ENCODE results near the gene OXER1.

Gene OXER1

GRCh38 chr2:42793334-42794270 is 29.7 kb upstream of the OXER1 start:
- DNase-seq = peak; percentile 41

GRCh38 chr2:42792583-42793333 is 28.8 kb upstream of the OXER1 start, which contains the start of gene HAAO:
Gene HAAO (minus strand): TSS chr2:42792583. CDS start chr2:42792536, 47 bp downstream.
- peak; percentile 21 for DNase-seq

GRCh38 chr2:42792087-42792582 is 28.2 kb upstream of the OXER1 start:
- no peak for DNase-seq

- DNase-seq = no peak
Measured at GRCh38 chr2:42791606-42792005, 27.7 kb upstream of the OXER1 start.

GRCh38 chr2:42789751-42790150 is 25.8 kb upstream of the OXER1 start:
- DNase-seq = no peak

- no peak for DNase-seq
Measured at GRCh38 chr2:42788882-42789281, 24.9 kb upstream of the OXER1 start.

GRCh38 chr2:42788478-42788793 is 24.5 kb upstream of the OXER1 start:
- no peak for DNase-seq

- DNase-seq = no peak
Measured at GRCh38 chr2:42787788-42788477, 24.0 kb upstream of the OXER1 start.

GRCh38 chr2:42787424-42787787 is 23.5 kb upstream of the OXER1 start:
- DNase-seq = no peak

- DNase-seq = no peak
Measured at GRCh38 chr2:42786561-42787345, 22.8 kb upstream of the OXER1 start.

GRCh38 chr2:42784204-42784880 is 20.4 kb upstream of the OXER1 start:
- DNase-seq = no peak

GRCh38 chr2:42783511-42783910 is 19.6 kb upstream of the OXER1 start:
- DNase-seq = no peak

GRCh38 chr2:42781181-42781580 is 17.2 kb upstream of the OXER1 start:
- no peak for DNase-seq

GRCh38 chr2:42777883-42778805 is 14.2 kb upstream of the OXER1 start:
- no peak for DNase-seq

GRCh38 chr2:42775810-42776209 is 11.9 kb upstream of the OXER1 start:
- no peak for DNase-seq

GRCh38 chr2:42775186-42775585 is 11.3 kb upstream of the OXER1 start:
- DNase-seq = no peak

- DNase-seq = no peak
Measured at GRCh38 chr2:42771546-42772153, 7.7 kb upstream of the OXER1 start.

- DNase-seq = peak; percentile 24
Measured at GRCh38 chr2:42770288-42771131, 6.6 kb upstream of the OXER1 start.

- DNase-seq = no peak
Measured at GRCh38 chr2:42769583-42770287, 5.8 kb upstream of the OXER1 start.

Measured in fibroblast of skin of right quadriceps (primary cell).